H9 (cell line): Measurements from ENCODE around the gene RUSF1. TPM values are rescaled to one million over a fixed set of nuclear protein-coding genes. Genes with fewer than 3 reads are reported as not detected.

Source experiments
- DNase-seq: peaks from one replicate; pipeline ENCODE4 v3.0.0-alpha.2; 2017
- H2AFZ ChIP-seq: one replicate; pipeline ENCODE4 v1.6.1; 2013; ENCODE audit warnings: mild to moderate bottlenecking, low read length, control low read depth, moderate library complexity
- H2AK5ac ChIP-seq: 2 replicates; pipeline ENCODE4 v1.6.1; 2013; ENCODE audit warnings: low read length, control low read depth, mixed read lengths; ENCODE audit not compliant: insufficient read length
- H2BK120ac ChIP-seq: one replicate; pipeline ENCODE4 v1.6.1; 2013; ENCODE audit warnings: low read depth, mild to moderate bottlenecking, low read length, control low read depth, inconsistent platforms; ENCODE audit not compliant: poor library complexity, severe bottlenecking
- H2BK12ac ChIP-seq: 2 replicates; pipeline ENCODE4 v1.6.1; 2013; ENCODE audit warnings: low read length, control low read depth, mixed read lengths, low read depth; ENCODE audit not compliant: insufficient read length
- H2BK15ac ChIP-seq: 2 replicates; pipeline ENCODE4 v1.6.1; 2013; ENCODE audit warnings: low read depth, low read length, control low read depth
- H2BK20ac ChIP-seq: one replicate; pipeline ENCODE4 v1.6.1; 2013; ENCODE audit warnings: low read depth, mild to moderate bottlenecking, low read length, control low read depth, inconsistent platforms; ENCODE audit not compliant: poor library complexity, severe bottlenecking
- H2BK5ac ChIP-seq: 2 replicates; pipeline ENCODE4 v1.6.1; 2013; ENCODE audit warnings: low read length, control low read depth, mixed read lengths; ENCODE audit not compliant: insufficient read length
- H3K14ac ChIP-seq: 2 replicates; pipeline ENCODE4 v1.6.1; 2013; ENCODE audit warnings: low read length, control low read depth; ENCODE audit not compliant: insufficient read depth
- H3K18ac ChIP-seq: 2 replicates; pipeline ENCODE4 v1.6.1; 2013; ENCODE audit warnings: low read depth, mild to moderate bottlenecking, mixed read lengths, low read length, control low read depth; ENCODE audit not compliant: insufficient read length
- H3K23ac ChIP-seq: 2 replicates; pipeline ENCODE4 v1.6.1; 2013; ENCODE audit warnings: low read length, control low read depth, mixed read lengths, low read depth; ENCODE audit not compliant: insufficient read length
- H3K23me2 ChIP-seq: 2 replicates; pipeline ENCODE4 v1.6.1; 2013; ENCODE audit warnings: low read depth, mild to moderate bottlenecking, mixed read lengths, low read length, control low read depth; ENCODE audit not compliant: insufficient read length, poor library complexity, severe bottlenecking
- H3K27ac ChIP-seq: 2 replicates; pipeline ENCODE4 v1.5.1; 2013; ENCODE audit warnings: low read length, control low read depth, mixed read lengths, low read depth; ENCODE audit not compliant: insufficient read length
- H3K27me3 ChIP-seq: 2 replicates; pipeline ENCODE4 v1.6.1; 2013; ENCODE audit warnings: low read length, control low read depth, inconsistent platforms; ENCODE audit not compliant: insufficient read depth
- H3K4ac ChIP-seq: 2 replicates; pipeline ENCODE4 v1.6.1; 2013; ENCODE audit warnings: low read depth, mild to moderate bottlenecking, control low read depth, inconsistent platforms, low read length, moderate library complexity
- H3K4me1 ChIP-seq: 2 replicates; pipeline ENCODE4 v1.6.1; 2013; ENCODE audit warnings: low read length, control low read depth, inconsistent platforms; ENCODE audit not compliant: insufficient read depth
- H3K4me2 ChIP-seq: 2 replicates; pipeline ENCODE4 v1.6.1; 2013; ENCODE audit warnings: low read length, control low read depth, mixed read lengths; ENCODE audit not compliant: insufficient read length, insufficient read depth
- H3K56ac ChIP-seq: 2 replicates; pipeline ENCODE4 v1.6.1; 2013; ENCODE audit warnings: low read depth, mild to moderate bottlenecking, mixed read lengths, low read length, control low read depth; ENCODE audit not compliant: insufficient read length
- H3K79me1 ChIP-seq: 2 replicates; pipeline ENCODE4 v1.6.1; 2013; ENCODE audit warnings: low read depth, mild to moderate bottlenecking, moderate library complexity, low read length, control low read depth, inconsistent platforms; ENCODE audit not compliant: insufficient read depth, poor library complexity, severe bottlenecking
- H3K79me2 ChIP-seq: 2 replicates; pipeline ENCODE4 v1.6.1; 2013; ENCODE audit warnings: low read length, control low read depth, inconsistent platforms; ENCODE audit not compliant: insufficient read depth
- H3K9ac ChIP-seq: 2 replicates; pipeline ENCODE4 v1.6.1; 2013; ENCODE audit warnings: low read length, control low read depth, mixed read lengths; ENCODE audit not compliant: insufficient read length; ENCODE audit errors: extremely low read depth
- H3K9me3 ChIP-seq: one replicate; pipeline ENCODE4 v1.6.1; 2013; ENCODE audit warnings: low read depth, low read length, inconsistent platforms; ENCODE audit not compliant: control insufficient read depth
- H3T11ph ChIP-seq: one replicate; pipeline ENCODE4 v1.6.1; 2013; ENCODE audit warnings: mild to moderate bottlenecking, low read length, control low read depth, inconsistent platforms
- H4K20me1 ChIP-seq: one replicate; pipeline ENCODE4 v1.6.1; 2013; ENCODE audit not compliant: control insufficient read depth, insufficient read length, insufficient read depth
- H4K5ac ChIP-seq: 2 replicates; pipeline ENCODE4 v1.6.1; 2013; ENCODE audit warnings: low read depth, mild to moderate bottlenecking, mixed read lengths, low read length, control low read depth; ENCODE audit not compliant: insufficient read length
- H4K8ac ChIP-seq: replicated peaks from 2 replicates; pipeline ENCODE4 v1.6.1; 2013; ENCODE audit warnings: low read length, control low read depth, mixed read lengths, low read depth; ENCODE audit not compliant: insufficient read length
- H4K91ac ChIP-seq: 2 replicates; pipeline ENCODE4 v1.6.1; 2013; ENCODE audit warnings: low read depth, mild to moderate bottlenecking, moderate library complexity, mixed read lengths, low read length, control low read depth; ENCODE audit not compliant: insufficient read length
- H3K27ac Mint-ChIP-seq, 3 experiments: 2 replicates in 2 of 3; 3 replicates in 1 of 3; pipeline ENCODE4 v1.8.0; 2020 to 2021; ENCODE audit warnings: mixed read lengths in 3 of 3, mild to moderate bottlenecking in 1 of 3, moderate library complexity in 1 of 3
- H3K27me3 Mint-ChIP-seq: 2 replicates; pipeline ENCODE4 v1.8.0; 2021; ENCODE audit warnings: low read depth, mild to moderate bottlenecking, moderate library complexity, mixed read lengths
- H3K36me3 Mint-ChIP-seq, 3 experiments: 2 replicates in 2 of 3; 3 replicates in 1 of 3; pipeline ENCODE4 v1.8.0; 2020 to 2021; ENCODE audit warnings: low read depth in 3 of 3, mixed read lengths in 3 of 3; ENCODE audit not compliant: insufficient read depth in 1 of 3
- H3K4me1 Mint-ChIP-seq, 2 experiments: 2 replicates each; pipeline ENCODE4 v1.8.0; 2020; ENCODE audit warnings: mixed read lengths in 2 of 2
- H3K4me3 Mint-ChIP-seq, 2 experiments: 2 replicates in 1 of 2; 3 replicates in 1 of 2; pipeline ENCODE4 v1.8.0; 2020 to 2021; ENCODE audit warnings: mild to moderate bottlenecking in 2 of 2, mixed read lengths in 2 of 2, moderate library complexity in 1 of 2
- H3K9me3 Mint-ChIP-seq, 2 experiments: 2 replicates in 1 of 2; 3 replicates in 1 of 2; pipeline ENCODE4 v1.8.0; 2020; ENCODE audit warnings: mild to moderate bottlenecking in 2 of 2, mixed read lengths in 2 of 2, moderate library complexity in 1 of 2
- WGBS: extraction: QIAGEN DNeasy Blood & Tissue Kit; methylation state at CpG from one replicate; pipeline ENCODE4 v1.1.7; 2013; ENCODE audit warnings: missing lambda C conversion rate, low lambda C conversion rate, mixed read lengths; ENCODE audit not compliant: insufficient read length; ENCODE audit errors: extremely low coverage; 5-methylcytosine and 5-hydroxymethylcytosine counted together
- total RNA-seq: library from RNA; stranded (reverse); gene quantifications from 2 replicates; pipeline ENCODE4 v1.2.1, GENCODE V29; 2021
- TF ChIP-seq, protein P1 (sequence below): fragments of 200-600 bp; sonication (generic); conservative IDR thresholded peaks from 3 replicates; pipeline ENCODE4 v1.8.0; 2021; ENCODE audit warnings: antibody characterized with exemption, mild to moderate bottlenecking

Gene RUSF1
- total RNA-seq, 1 experiment from 2014 or later: 33.4 TPM

DNA sequence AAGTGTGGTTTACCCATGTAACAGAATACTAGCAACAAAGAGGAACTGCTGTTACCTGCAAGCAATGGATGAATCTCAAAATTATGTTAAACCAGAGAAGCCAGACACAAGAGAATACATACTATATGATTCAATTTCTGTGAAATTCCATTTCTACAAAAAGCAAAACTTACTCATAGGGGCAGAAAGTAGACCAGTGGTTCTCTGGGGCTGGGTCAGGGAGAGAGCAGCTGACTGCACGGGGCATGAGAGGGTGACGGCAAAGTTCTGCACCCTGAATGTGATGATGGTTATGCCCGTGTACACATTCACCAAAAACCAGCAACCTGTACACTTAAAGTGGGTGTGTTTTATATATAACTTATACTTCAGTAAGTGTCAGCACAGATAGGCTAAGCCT, 68.7 kb downstream of the RUSF1 start:
- Histone ChIP-seq H3K4ac (no peak overlapping the region), H3K27me3 (no peaks in the 10 kb centered on the region), H3K4me1 (no peaks in the 10 kb centered on the region), H4K5ac (no peak overlapping the region), H2BK12ac (no peak overlapping the region), H2BK20ac (no peak overlapping the region), H4K91ac (no peak overlapping the region), H3K23me2 (no peaks in the 10 kb centered on the region), H3K79me2 (no peaks in the 10 kb centered on the region), H2AK5ac (no peak overlapping the region), H3T11ph (no peak overlapping the region), H2BK5ac (no peak overlapping the region), H3K4me2 (no peak overlapping the region), H3K9ac (no peak overlapping the region), H2BK15ac (no peak overlapping the region), H3K56ac (no peak overlapping the region), H3K27ac (no peak overlapping the region), H3K14ac (no peak overlapping the region), H2BK120ac (no peak overlapping the region), H3K9me3 (no peaks in the 10 kb centered on the region), H4K8ac (no peak overlapping the region), H3K18ac (no peak overlapping the region), H2AFZ (no peak overlapping the region), H4K20me1 (no peaks in the 10 kb centered on the region), H3K23ac (no peak overlapping the region), H3K79me1 (no peaks in the 10 kb centered on the region)
- H3K9me3 Mint-ChIP-seq: no peaks in the 10 kb centered on the region
- no CpG with 5 or more reads among the region's 3 CpGs for WGBS
- TF ChIP-seq, protein P1, sequence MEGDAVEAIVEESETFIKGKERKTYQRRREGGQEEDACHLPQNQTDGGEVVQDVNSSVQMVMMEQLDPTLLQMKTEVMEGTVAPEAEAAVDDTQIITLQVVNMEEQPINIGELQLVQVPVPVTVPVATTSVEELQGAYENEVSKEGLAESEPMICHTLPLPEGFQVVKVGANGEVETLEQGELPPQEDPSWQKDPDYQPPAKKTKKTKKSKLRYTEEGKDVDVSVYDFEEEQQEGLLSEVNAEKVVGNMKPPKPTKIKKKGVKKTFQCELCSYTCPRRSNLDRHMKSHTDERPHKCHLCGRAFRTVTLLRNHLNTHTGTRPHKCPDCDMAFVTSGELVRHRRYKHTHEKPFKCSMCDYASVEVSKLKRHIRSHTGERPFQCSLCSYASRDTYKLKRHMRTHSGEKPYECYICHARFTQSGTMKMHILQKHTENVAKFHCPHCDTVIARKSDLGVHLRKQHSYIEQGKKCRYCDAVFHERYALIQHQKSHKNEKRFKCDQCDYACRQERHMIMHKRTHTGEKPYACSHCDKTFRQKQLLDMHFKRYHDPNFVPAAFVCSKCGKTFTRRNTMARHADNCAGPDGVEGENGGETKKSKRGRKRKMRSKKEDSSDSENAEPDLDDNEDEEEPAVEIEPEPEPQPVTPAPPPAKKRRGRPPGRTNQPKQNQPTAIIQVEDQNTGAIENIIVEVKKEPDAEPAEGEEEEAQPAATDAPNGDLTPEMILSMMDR: no peak
- peaks cover 4 to 7% of the 10 kb centered on the region in 2 experiments for H3K4me1 Mint-ChIP-seq
- H3K27me3 Mint-ChIP-seq: peaks cover 4% of the 10 kb centered on the region
- H3K27ac Mint-ChIP-seq: no peak overlapping the region
- DNase-seq: no peak
- no peak overlapping the region for H3K4me3 Mint-ChIP-seq
- H3K36me3 Mint-ChIP-seq: no peaks in the 10 kb centered on the region

Other genes with a start within 250 kb of the RUSF1 start
- 0.18 and 0.33 TPM in 2 replicates for gene ITGAM, start 248.4 kb downstream of the RUSF1 start, total RNA-seq
- gene ITGAX, start 153.2 kb downstream of the RUSF1 start, total RNA-seq: 0.15 and 0.28 TPM in 2 replicates
- gene ITGAD, start 115.1 kb downstream of the RUSF1 start, total RNA-seq: not detected in 2 replicates
- gene COX6A2, start 80.0 kb downstream of the RUSF1 start, total RNA-seq: not detected in 2 replicates
- 0.22 and 0.37 TPM in 2 replicates for gene ZNF843, start 65.6 kb downstream of the RUSF1 start, total RNA-seq
- gene ARMC5, start 48.9 kb downstream of the RUSF1 start, total RNA-seq: 18.5 and 18.7 TPM in 2 replicates
- gene TGFB1I1, start 36.2 kb downstream of the RUSF1 start, total RNA-seq: 15.4 and 15.5 TPM in 2 replicates
- gene SLC5A2, start 25.3 kb downstream of the RUSF1 start, total RNA-seq: 0.52 and 1.3 TPM in 2 replicates
- 1.6 TPM in 1 of 2 replicates, not detected in the other for gene AHSP, start 19.5 kb upstream of the RUSF1 start, total RNA-seq